Measurements from ENCODE around the gene POLA2.

GRCh38 chr11:65287601-65288000 lies 25.8 kb downstream of the POLA2 start:
- TF ChIP-seq RARB (CRISPR knock-in tag; IDR thresholded peaks at IDR 0.05) (no peak), CSRNP3 (CRISPR knock-in tag; IDR thresholded peaks at IDR 0.05) (no peak), PATZ1 (CRISPR knock-in tag; IDR thresholded peaks at IDR 0.05; ENCODE audit: borderline replicate concordance) (no peak), ZC3H10 (CRISPR knock-in tag; IDR thresholded peaks at IDR 0.05) (no peak), BACH2 (CRISPR knock-in tag; IDR thresholded peaks at IDR 0.05; ENCODE audit: borderline replicate concordance) (no peak), ZNF8 (CRISPR knock-in tag; IDR thresholded peaks at IDR 0.05) (no peak), PPARA (CRISPR knock-in tag; IDR thresholded peaks at IDR 0.05; ENCODE audit: borderline replicate concordance) (no peak), ARNTL (CRISPR knock-in tag; IDR thresholded peaks at IDR 0.05; ENCODE audit: borderline replicate concordance, low read depth) (no peak), ZFP3 (CRISPR knock-in tag; IDR thresholded peaks at IDR 0.05) (no peak)
- TF ChIP-seq, protein P1, sequence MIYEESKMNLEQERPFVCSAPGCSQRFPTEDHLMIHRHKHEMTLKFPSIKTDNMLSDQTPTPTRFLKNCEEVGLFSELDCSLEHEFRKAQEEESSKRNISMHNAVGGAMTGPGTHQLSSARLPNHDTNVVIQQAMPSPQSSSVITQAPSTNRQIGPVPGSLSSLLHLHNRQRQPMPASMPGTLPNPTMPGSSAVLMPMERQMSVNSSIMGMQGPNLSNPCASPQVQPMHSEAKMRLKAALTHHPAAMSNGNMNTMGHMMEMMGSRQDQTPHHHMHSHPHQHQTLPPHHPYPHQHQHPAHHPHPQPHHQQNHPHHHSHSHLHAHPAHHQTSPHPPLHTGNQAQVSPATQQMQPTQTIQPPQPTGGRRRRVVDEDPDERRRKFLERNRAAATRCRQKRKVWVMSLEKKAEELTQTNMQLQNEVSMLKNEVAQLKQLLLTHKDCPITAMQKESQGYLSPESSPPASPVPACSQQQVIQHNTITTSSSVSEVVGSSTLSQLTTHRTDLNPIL (CRISPR knock-in tag; IDR thresholded peaks at IDR 0.05; ENCODE audit: low read depth) = no peak
- TF ChIP-seq, protein P2, sequence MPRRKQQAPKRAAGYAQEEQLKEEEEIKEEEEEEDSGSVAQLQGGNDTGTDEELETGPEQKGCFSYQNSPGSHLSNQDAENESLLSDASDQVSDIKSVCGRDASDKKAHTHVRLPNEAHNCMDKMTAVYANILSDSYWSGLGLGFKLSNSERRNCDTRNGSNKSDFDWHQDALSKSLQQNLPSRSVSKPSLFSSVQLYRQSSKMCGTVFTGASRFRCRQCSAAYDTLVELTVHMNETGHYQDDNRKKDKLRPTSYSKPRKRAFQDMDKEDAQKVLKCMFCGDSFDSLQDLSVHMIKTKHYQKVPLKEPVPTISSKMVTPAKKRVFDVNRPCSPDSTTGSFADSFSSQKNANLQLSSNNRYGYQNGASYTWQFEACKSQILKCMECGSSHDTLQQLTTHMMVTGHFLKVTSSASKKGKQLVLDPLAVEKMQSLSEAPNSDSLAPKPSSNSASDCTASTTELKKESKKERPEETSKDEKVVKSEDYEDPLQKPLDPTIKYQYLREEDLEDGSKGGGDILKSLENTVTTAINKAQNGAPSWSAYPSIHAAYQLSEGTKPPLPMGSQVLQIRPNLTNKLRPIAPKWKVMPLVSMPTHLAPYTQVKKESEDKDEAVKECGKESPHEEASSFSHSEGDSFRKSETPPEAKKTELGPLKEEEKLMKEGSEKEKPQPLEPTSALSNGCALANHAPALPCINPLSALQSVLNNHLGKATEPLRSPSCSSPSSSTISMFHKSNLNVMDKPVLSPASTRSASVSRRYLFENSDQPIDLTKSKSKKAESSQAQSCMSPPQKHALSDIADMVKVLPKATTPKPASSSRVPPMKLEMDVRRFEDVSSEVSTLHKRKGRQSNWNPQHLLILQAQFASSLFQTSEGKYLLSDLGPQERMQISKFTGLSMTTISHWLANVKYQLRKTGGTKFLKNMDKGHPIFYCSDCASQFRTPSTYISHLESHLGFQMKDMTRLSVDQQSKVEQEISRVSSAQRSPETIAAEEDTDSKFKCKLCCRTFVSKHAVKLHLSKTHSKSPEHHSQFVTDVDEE (CRISPR knock-in tag; IDR thresholded peaks at IDR 0.05) = no peak

All from SK-N-SH treated with all-trans-retinoic acid at 6 μM for 48 hours (cell line).